GM12878 (cell line): ENCODE results near the gene FBXW8.

Experiments
- BHLHE40 ChIP-seq, 2 experiments: fragments of 450-650 bp in 1 of 2; IDR thresholded peaks; 2 replicates each; pipeline ENCODE4 v1.6.1; 2011 to 2017; ENCODE audit warnings: low read depth in 2 of 2, borderline replicate concordance in 1 of 2, improper control_type of control experiment in 1 of 2, low read length in 1 of 2, mild to moderate bottlenecking in 1 of 2
- CREB1 ChIP-seq: IDR thresholded peaks from 2 replicates; pipeline ENCODE4 v1.6.1; 2012; ENCODE audit warnings: low read depth, mild to moderate bottlenecking, inconsistent platforms
- CTCF ChIP-seq, 3 experiments: IDR thresholded peaks in 2 of 3; conservative IDR thresholded peaks in 1 of 3; 2 replicates each; pipeline ENCODE4 v1.5.1; 2011; ENCODE audit warnings: low read depth in 3 of 3, low read length in 3 of 3, mild to moderate bottlenecking in 3 of 3, control low read depth in 2 of 3, moderate library complexity in 2 of 3, inconsistent platforms in 1 of 3, mixed read lengths in 1 of 3; ENCODE audit not compliant: control insufficient read depth in 2 of 3, insufficient read depth in 1 of 3; ENCODE audit errors: extremely low read depth in 1 of 3
- HCFC1 ChIP-seq: fragments of 150-350 bp; IDR thresholded peaks from 2 replicates; pipeline ENCODE4 v1.6.1; 2014; ENCODE audit warnings: low read length
- HDGF ChIP-seq: fragments of 450-650 bp; IDR thresholded peaks from 2 replicates; pipeline ENCODE4 v1.6.1; 2016; ENCODE audit warnings: antibody characterized with exemption
- JUNB ChIP-seq: IDR thresholded peaks from 2 replicates; pipeline ENCODE4 v1.6.1; 2016; ENCODE audit warnings: antibody characterized with exemption, mild to moderate bottlenecking
- KDM1A ChIP-seq: fragments of 200-600 bp; sonication (generic); IDR thresholded peaks from 2 replicates; pipeline ENCODE4 v1.6.1; 2016; ENCODE audit warnings: borderline replicate concordance
- NFIC ChIP-seq: IDR thresholded peaks from 2 replicates; pipeline ENCODE4 v1.6.1; 2012; ENCODE audit warnings: low read depth, mild to moderate bottlenecking, inconsistent platforms, low read length, moderate library complexity
- POLR2A ChIP-seq: IDR thresholded peaks from 2 replicates; pipeline ENCODE4 v1.6.1; 2011; ENCODE audit warnings: low read depth, mild to moderate bottlenecking, low read length
- RELA ChIP-seq: fragments of 450-650 bp; IDR thresholded peaks from 2 replicates; pipeline ENCODE4 v1.8.0; 2014; ENCODE audit warnings: borderline replicate concordance; ENCODE audit not compliant: partially characterized antibody
- SMAD5 ChIP-seq: IDR thresholded peaks from 2 replicates; pipeline ENCODE4 v1.6.1; 2016; ENCODE audit warnings: antibody characterized with exemption, low read depth
- TF ChIP-seq, protein P1 (sequence below): fragments of 450-650 bp; formaldehyde crosslinking; IDR thresholded peaks from 2 replicates; pipeline ENCODE4 v1.4.0; 2020; ENCODE audit warnings: mild to moderate bottlenecking, moderate library complexity

DNA sequence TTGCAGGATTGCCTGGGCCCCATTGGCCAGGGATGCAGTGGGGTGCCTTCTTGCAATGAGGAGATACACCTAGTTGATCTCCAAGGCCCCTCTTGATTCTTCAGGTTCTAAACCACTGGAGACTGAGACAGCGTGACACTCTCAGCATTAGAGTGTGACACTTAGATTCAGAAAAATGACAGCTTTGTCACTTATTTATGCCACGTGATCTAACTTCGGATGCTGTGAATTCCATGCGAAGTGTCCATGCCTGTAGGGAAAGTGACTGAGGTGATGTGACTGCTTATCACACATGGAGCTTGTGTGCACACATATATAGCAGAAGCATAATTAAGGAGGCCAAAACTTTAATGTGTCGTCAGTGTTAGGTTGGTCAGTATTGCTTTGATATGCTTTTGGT is 30.4 kb downstream of the FBXW8 start:
- TF ChIP-seq CTCF (IDR thresholded peaks at IDR 0.05 in 2 of 3, conservative IDR thresholded peaks at IDR 0.05 in 1 of 3; ENCODE audit: control insufficient read depth in 2 of 3, extremely low read depth in 1 of 3, insufficient read depth in 1 of 3, low read depth in 3 of 3, low read length in 3 of 3) (no peak), RELA (no peak), NFIC (no peak), CREB1 (no peak), SMAD5 (no peak), POLR2A (no peak), HDGF (no peak), BHLHE40 (IDR thresholded peaks at IDR 0.05; ENCODE audit: borderline replicate concordance in 1 of 2, low read depth in 2 of 2, low read length in 1 of 2) (no peak), KDM1A (no peak), JUNB (no peak), HCFC1 (no peak)
- TF ChIP-seq, protein P1, sequence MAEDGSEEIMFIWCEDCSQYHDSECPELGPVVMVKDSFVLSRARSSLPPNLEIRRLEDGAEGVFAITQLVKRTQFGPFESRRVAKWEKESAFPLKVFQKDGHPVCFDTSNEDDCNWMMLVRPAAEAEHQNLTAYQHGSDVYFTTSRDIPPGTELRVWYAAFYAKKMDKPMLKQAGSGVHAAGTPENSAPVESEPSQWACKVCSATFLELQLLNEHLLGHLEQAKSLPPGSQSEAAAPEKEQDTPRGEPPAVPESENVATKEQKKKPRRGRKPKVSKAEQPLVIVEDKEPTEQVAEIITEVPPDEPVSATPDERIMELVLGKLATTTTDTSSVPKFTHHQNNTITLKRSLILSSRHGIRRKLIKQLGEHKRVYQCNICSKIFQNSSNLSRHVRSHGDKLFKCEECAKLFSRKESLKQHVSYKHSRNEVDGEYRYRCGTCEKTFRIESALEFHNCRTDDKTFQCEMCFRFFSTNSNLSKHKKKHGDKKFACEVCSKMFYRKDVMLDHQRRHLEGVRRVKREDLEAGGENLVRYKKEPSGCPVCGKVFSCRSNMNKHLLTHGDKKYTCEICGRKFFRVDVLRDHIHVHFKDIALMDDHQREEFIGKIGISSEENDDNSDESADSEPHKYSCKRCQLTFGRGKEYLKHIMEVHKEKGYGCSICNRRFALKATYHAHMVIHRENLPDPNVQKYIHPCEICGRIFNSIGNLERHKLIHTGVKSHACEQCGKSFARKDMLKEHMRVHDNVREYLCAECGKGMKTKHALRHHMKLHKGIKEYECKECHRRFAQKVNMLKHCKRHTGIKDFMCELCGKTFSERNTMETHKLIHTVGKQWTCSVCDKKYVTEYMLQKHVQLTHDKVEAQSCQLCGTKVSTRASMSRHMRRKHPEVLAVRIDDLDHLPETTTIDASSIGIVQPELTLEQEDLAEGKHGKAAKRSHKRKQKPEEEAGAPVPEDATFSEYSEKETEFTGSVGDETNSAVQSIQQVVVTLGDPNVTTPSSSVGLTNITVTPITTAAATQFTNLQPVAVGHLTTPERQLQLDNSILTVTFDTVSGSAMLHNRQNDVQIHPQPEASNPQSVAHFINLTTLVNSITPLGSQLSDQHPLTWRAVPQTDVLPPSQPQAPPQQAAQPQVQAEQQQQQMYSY (CRISPR knock-in tag) = no peak
